SU-DHL-6 (cell line): ENCODE results near the gene AGTRAP.

Source experiments
- H2AFZ ChIP-seq: fragments of 200-600 bp; sonication (generic); 2 replicates; pipeline ENCODE4 v1.6.1; 2014; ENCODE audit warnings: low read depth, mild to moderate bottlenecking, moderate library complexity, mixed read lengths, antibody characterized with exemption, low read length; ENCODE audit not compliant: severe bottlenecking
- H3F3A ChIP-seq: fragments of 200-600 bp; shearing (Covaris generic); 2 replicates; pipeline ENCODE4 v1.6.0; 2016; ENCODE audit warnings: antibody characterized with exemption, mild to moderate bottlenecking; ENCODE audit not compliant: insufficient read depth
- H3K27ac ChIP-seq: fragments of 200-600 bp; sonication (generic); 2 replicates; pipeline ENCODE4 v1.5.1; 2016; ENCODE audit warnings: low read depth, mild to moderate bottlenecking, low read length, moderate library complexity, mixed read lengths
- H3K27me3 ChIP-seq: fragments of 200-600 bp; sonication (generic), shearing (Covaris generic); 2 replicates; pipeline ENCODE4 v1.6.0; 2014; ENCODE audit warnings: mild to moderate bottlenecking, low read length
- H3K36me3 ChIP-seq: fragments of 200-600 bp; sonication (generic); 2 replicates; pipeline ENCODE4 v1.6.1; 2014; ENCODE audit warnings: mild to moderate bottlenecking, low read length, mixed read lengths
- H3K4me2 ChIP-seq: fragments of 300-600, 200-600 bp; shearing (Covaris generic), sonication (generic); 2 replicates; pipeline ENCODE4 v1.6.0; 2014; ENCODE audit warnings: low read length, low read depth, mild to moderate bottlenecking; ENCODE audit not compliant: poor library complexity, severe bottlenecking
- H3K4me3 ChIP-seq: fragments of 200-600 bp; sonication (generic); 2 replicates; pipeline ENCODE4 v1.5.1; 2014; ENCODE audit warnings: antibody characterized with exemption, low read length, mild to moderate bottlenecking, mixed read lengths; ENCODE audit not compliant: insufficient read depth, poor library complexity, severe bottlenecking
- H3K79me2 ChIP-seq: fragments of 200-600 bp; sonication (generic); 2 replicates; pipeline ENCODE4 v1.6.1; 2014; ENCODE audit warnings: mild to moderate bottlenecking, low read length, moderate library complexity; ENCODE audit not compliant: insufficient read depth
- H3K9ac ChIP-seq: fragments of 200-600 bp; sonication (generic); 2 replicates; pipeline ENCODE4 v1.7.0; 2014; ENCODE audit warnings: mild to moderate bottlenecking, low read length
- H3K9me2 ChIP-seq: fragments of 200-600 bp; sonication (generic); replicated peaks from 2 replicates; pipeline ENCODE4 v1.6.1; 2014; ENCODE audit warnings: low read length; ENCODE audit not compliant: insufficient read depth
- H3K9me3 ChIP-seq: fragments of 200-600 bp; sonication (generic); 2 replicates; pipeline ENCODE4 v1.6.1; 2014; ENCODE audit warnings: low read length, mixed read lengths; ENCODE audit not compliant: insufficient read depth
- H4K20me1 ChIP-seq: fragments of 200-600 bp; sonication (generic); 2 replicates; pipeline ENCODE4 v1.6.1; 2014; ENCODE audit warnings: low read depth, mild to moderate bottlenecking, antibody characterized with exemption, low read length, moderate library complexity, mixed read lengths
- CTCF ChIP-seq: fragments of 200-600 bp; sonication (generic); IDR thresholded peaks from one replicate; pipeline ENCODE4 v1.5.1; 2017; ENCODE audit warnings: antibody characterized with exemption, mild to moderate bottlenecking, low read length, moderate library complexity; ENCODE audit not compliant: insufficient read depth, poor library complexity, severe bottlenecking
- EZH2phosphoT487 ChIP-seq: fragments of 200-600 bp; sonication (generic), shearing (Covaris generic); conservative IDR thresholded peaks from 2 replicates; pipeline ENCODE4 v1.6.1; 2018; ENCODE audit warnings: mild to moderate bottlenecking, antibody characterized with exemption, low read length, moderate library complexity, mixed read lengths

The AGTRAP gene

DNA sequence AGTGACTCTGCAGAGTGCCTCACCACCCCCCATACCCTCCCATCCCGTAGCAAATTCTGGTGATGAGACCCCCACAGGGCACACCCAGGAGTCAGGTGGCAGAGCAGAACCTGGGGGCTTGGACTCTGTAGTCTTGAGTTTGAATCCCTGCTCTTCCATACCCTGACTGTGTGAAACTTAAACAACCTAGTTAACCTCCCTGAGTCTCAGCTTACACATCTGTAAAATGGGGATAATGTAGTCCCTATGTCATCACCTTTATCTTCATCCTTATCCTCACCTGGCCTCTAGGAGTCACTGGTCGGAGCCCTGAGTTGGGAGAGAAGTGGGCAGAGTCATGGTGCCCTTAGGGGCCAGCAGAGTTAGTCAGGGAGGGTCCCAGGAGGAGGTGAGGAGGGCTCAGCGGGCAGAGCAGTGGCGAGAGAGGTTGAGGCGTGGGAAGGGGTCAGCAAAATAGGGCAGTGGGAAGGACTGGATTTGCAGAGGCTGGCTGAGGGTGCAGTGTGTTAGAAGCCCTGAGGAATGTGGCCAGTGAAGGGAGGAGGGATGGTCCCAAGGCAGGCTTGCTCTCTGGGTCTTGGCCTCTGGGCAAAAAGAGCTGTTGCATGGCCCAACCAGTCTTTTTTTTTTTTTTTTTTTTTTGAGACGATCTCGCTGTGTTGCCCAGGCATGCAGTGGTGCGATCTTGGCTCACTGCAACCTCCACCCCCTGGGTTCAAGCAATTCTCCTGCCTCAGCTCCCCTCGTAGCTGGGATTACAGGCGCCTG is 44.6 kb downstream of the AGTRAP start:
- Histone ChIP-seq H3K4me3 (no peak overlapping the region), H3K27me3 (no peaks in the 10 kb centered on the region), H3K36me3 (no peaks in the 10 kb centered on the region), H3K9me3 (no peaks in the 10 kb centered on the region), H4K20me1 (no peaks in the 10 kb centered on the region), H3K9me2 (no peaks in the 10 kb centered on the region), H2AFZ (no peak overlapping the region), H3K9ac (no peak overlapping the region), H3F3A (no peaks in the 10 kb centered on the region), H3K4me2 (no peak overlapping the region), H3K79me2 (no peaks in the 10 kb centered on the region), H3K27ac (no peak overlapping the region)
- TF ChIP-seq EZH2phosphoT487 (no peak), CTCF (no peak)

GRCh38 chr1:11781297-11781696 is 45.4 kb downstream of the AGTRAP start:
- Histone ChIP-seq H3K4me3 (no peak overlapping the region), H4K20me1 (no peaks in the 10 kb centered on the region), H3K9ac (no peak overlapping the region), H3K9me2 (no peaks in the 10 kb centered on the region), H2AFZ (no peak overlapping the region), H3K79me2 (no peaks in the 10 kb centered on the region), H3K27me3 (no peaks in the 10 kb centered on the region), H3K9me3 (no peaks in the 10 kb centered on the region), H3K36me3 (no peaks in the 10 kb centered on the region), H3K4me2 (no peak overlapping the region), H3F3A (no peaks in the 10 kb centered on the region), H3K27ac (no peak overlapping the region)
- no peak for TF ChIP-seq CTCF
- no peak for TF ChIP-seq EZH2phosphoT487

DNA sequence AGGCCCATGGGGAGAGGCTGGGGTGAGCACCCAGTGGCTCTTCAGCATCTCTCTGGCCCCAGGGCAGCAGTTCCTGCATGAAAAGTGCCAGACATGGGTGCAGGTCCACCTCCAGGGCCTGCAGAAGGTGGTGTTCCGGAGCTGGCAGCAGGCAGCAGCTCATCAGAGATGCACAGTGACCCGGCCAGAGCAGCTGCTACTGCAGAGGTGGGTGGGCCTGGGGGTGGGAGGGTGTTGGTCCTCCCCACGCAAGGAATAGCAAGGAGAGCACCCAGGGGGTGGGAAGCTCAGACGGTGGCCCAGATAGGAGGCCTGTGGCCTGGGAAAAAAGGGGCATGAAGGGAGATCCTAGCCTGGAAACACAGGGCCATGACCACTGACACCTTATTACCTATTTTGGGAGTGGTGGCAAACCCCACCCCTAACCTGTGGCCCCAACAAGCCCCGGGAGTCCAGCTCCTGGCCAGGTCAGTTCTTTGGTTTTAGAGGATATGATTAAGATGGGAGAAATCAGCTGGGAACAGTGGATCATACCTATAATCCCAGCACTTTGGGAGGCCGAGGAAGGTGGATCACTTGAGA is 46.3 kb downstream of the AGTRAP start:
- no peaks in the 10 kb centered on the region for H3K9me3 ChIP-seq
- H3K4me2 ChIP-seq: no peak overlapping the region
- no peak overlapping the region for H2AFZ ChIP-seq
- H3K79me2 ChIP-seq: no peaks in the 10 kb centered on the region
- no peaks in the 10 kb centered on the region for H3K36me3 ChIP-seq
- no peaks in the 10 kb centered on the region for H3F3A ChIP-seq
- H3K9me2 ChIP-seq: no peaks in the 10 kb centered on the region
- no peaks in the 10 kb centered on the region for H3K27me3 ChIP-seq
- no peaks in the 10 kb centered on the region for H4K20me1 ChIP-seq
- no peak for TF ChIP-seq CTCF
- TF ChIP-seq EZH2phosphoT487: no peak
- H3K9ac ChIP-seq: no peak overlapping the region
- no peak overlapping the region for H3K27ac ChIP-seq
- H3K4me3 ChIP-seq: no peak overlapping the region
